Stimulated activated CD4-positive, alpha-beta T cell treated with anti-CD3 and anti-CD28 coated beads, TNF-alpha, amount 100 ng/mL, for 24 hours (primary cell): Measurements from ENCODE around the gene AJM1.
"Not testable (repeated sequence)": the region's sequence is repeated elsewhere in the genome, so short reads cannot be mapped to it uniquely, and the experiment has no call there.

ENCODE experiments used
- DNase-seq, 3 experiments: peaks; one replicate each; pipeline ENCODE4 v3.0.0-alpha.2; 2020; ENCODE audit warnings: low read depth in 3 of 3

AJM1 gene

DNA sequence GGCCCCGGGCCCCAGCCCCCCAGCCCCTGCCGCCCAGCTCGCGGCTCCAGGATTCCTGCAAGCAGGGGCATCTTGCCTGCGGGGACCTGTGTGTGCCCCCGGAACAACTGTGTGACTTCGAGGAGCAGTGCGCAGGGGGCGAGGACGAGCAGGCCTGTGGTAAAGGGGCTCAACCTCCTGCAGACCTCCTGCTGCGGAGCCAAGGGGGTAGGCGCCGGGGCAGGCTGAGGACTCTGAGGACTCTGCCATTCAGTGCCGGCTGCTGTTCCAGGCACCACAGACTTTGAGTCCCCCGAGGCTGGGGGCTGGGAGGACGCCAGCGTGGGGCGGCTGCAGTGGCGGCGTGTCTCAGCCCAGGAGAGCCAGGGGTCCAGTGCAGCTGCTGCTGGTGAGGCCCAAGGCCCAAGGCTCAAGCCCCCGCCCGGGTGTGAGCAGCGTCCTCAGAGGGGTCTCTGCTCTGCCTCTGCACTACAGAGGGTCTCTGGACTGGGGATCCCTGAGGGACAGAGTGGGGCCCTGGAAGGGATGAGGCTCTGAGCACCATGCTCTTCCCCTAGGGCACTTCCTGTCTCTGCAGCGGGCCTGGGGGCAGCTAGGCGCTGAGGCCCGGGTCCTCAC, 13.3 kb downstream of the AJM1 start:
- DNase-seq, result no peak

GRCh38 chr9:136856079-136856476, 13.8 kb downstream of the AJM1 start:
- no peak for DNase-seq

GRCh38 chr9:136856541-136857141, 14.4 kb downstream of the AJM1 start:
- no peak for DNase-seq

DNA sequence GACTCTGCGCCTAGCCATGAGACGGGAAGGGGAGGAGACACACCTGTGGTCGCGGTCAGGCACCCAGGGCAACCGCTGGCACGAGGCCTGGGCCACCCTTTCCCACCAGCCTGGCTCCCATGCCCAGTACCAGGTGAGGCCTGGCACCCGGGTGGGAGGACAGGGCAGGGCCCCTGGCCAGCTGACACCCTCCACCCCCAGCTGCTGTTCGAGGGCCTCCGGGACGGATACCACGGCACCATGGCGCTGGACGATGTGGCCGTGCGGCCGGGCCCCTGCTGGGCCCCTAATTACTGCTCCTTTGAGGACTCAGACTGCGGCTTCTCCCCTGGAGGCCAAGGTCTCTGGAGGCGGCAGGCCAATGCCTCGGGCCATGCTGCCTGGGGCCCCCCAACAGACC, 14.9 kb downstream of the AJM1 start:
- DNase-seq, result no peak

DNA sequence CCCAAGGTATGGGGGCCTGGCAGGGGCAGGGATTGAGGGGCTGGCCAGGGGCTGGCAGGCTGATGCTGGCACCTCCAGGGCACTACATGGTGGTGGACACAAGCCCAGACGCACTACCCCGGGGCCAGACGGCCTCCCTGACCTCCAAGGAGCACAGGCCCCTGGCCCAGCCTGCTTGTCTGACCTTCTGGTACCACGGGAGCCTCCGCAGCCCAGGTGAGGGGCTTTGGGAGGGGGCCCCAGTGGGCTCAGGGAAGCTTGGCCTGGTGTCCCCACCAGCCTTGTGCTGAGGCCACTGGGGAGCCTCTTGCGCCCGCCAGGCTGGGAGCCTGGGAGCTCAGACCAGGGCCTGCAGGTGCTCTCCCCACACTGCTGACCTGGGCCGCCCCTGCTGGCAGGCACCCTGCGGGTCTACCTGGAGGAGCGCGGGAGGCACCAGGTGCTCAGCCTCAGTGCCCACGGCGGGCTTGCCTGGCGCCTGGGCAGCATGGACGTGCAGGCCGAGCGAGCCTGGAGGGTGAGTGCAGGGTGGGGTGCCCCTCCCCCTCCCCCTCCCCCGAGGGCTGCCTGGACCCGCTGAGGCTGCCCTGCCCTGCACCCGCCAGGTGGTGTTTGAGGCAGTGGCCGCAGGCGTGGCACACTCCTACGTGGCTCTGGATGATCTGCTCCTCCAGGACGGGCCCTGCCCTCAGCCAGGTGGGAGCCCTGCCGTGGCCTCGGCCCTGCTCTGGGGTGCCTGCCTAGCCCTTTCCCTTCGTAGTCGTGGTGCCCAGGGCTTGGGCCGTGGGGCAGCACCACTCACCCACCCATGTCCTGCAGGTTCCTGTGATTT, 15.5 kb downstream of the AJM1 start:
- no peak for DNase-seq

GRCh38 chr9:136858452-136858843, 16.2 kb downstream of the AJM1 start:
- no peak for DNase-seq

- DNase-seq, result no peak
Observed at GRCh38 chr9:136858844-136859757, 16.8 kb downstream of the AJM1 start.

DNA sequence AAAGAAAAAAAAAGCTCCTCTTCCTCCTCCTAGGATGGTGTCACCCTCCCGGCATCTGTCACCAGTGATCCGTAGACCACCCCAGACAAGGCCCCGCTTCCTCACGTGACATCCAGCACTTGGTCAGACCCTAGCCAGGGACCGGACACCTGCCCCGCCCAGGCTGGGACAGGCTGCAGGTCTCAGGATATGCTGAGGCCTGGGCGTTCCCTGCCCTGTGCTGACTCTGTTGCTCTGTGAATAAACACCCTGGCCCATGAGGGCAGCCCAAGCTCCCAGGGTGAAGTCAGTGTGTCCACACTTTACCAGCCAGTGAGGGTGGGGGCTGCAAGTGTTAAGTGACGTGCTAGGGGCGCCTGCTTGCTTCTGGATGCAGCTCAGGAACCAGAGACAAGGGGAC, 18.3 kb downstream of the AJM1 start:
- DNase-seq, result no peak

GRCh38 chr9:136860933-136861873, 18.9 kb downstream of the AJM1 start:
- no peak for DNase-seq

DNA sequence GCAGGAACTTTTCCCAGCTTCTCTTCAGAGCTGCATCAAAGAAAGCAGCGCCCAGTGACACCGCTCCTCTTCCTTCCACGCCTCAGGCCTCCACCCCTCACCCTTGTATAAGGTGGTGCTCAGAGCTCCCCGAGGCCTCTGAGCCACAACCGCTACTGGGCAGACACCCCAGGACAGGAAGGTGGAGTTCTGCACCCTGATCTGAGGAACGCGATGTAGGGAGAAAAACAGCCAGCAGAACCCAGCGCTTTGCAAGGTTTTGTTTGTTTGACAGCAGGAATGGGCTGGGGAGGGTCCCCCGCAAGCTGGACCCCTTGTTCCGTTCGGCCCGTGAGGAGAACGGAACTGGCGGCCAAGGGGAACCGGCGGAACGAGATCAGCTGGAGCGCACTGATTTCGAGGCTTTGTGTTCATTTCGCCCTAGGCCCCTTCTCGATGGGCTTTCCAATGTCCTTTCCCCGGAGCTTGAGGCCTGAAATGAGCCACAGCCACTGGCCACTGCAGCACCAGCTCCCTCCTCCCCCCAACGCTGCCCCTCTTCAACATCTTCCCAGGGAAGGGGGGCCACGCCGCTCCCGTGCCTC, 19.7 kb downstream of the AJM1 start:
- no peak for DNase-seq

DNA sequence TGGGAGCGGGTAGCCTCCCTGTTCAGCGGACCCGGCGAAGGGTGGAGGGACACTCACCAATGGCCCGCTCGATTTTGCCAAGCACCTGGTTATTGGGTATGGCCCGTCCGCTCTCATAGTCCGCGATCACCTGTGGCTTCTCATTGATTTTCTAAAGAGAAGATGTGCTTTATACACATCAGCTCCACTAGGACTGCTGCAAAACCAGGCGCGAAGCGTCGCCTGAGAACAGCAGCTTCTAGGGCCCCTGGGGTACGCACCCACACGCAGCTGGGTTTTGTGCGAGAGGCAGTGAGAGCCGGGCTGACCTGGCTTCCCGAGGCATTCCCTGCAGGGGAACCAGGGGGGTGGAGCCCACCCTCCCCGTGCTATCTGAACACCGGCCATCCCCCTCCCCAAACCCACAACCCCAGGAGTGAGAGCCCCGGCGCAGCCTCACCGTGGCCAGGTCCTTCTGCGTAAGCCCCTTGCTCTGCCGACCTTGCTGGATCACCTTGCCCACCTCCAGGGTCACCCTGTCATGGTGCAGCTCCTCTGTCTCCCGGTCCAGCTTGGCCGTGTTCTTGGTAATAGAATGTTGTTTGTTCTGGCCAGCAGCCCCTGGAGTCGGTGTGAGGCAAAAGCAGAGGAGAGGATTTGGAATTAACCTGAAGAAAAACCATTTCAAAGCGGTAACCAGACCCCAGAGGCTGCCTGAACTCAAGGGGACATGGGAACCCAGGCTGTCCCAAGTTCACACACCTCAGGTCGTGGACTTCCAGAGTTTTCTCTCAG, 20.8 kb downstream of the AJM1 start:
- no peak for DNase-seq

GRCh38 chr9:136863623-136864273, 21.5 kb downstream of the AJM1 start:
- DNase-seq, result no peak

DNA sequence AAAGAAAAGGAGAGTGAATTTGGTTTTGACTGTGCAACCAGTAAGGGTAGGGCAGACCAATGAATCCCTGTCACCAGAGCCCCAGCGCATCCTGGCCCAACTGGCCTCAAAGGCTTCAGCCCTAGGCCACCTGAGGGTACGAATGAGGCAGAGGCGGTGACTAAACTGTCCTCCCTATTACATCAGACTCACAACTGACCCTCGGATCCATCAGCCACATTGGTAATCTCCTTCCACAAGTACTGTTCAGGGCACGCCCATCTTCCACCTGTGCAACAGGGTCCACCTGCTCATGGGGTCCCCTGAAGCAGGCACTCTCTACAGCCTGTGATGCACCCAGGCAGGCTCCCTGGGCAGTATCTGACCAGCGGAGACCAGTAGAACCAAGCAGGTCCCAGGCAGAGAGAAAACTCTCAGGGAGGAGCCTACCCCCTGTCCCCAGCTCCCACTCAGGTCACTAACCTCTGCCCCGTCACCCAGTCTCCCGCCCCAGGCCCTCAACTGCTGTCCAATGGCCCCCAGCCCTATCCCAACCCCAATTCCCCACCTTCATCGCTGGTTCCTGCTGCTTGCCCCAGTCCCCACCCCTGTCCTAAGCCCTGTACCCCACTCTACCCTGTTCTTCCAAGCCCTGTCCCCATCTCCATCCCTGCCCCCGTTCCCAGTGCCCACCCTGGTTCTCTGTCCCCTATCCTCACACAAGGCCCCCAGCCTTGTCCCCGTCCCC, 22.9 kb downstream of the AJM1 start:
- no peak for DNase-seq

- DNase-seq, result no peak
Observed at GRCh38 chr9:136865768-136866103, 23.5 kb downstream of the AJM1 start.

GRCh38 chr9:136866898-136867421, 24.7 kb downstream of the AJM1 start:
- not testable (repeated sequence) for DNase-seq

- DNase-seq, result no peak
Observed at GRCh38 chr9:136867480-136867879, 25.2 kb downstream of the AJM1 start.

DNA sequence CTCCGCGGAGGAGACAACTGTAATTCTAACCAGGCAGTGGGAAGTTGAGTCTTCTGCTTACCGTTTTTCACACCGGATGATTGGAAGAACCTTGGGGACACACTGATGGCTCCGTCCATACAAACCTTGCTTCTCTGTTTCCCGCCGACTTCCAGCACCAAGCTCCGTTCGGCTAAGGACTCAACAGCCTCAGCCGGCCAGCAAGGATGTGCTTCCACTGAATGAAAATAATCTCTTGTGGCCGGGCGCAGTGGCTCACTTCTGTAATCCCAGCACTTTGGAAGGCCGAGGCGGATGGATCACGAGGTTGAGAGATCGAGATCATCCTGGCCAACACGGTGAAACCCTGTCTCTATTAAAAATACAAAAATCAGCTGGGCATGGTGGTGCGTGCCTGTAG, 25.6 kb downstream of the AJM1 start:
- no peak for DNase-seq

DNA sequence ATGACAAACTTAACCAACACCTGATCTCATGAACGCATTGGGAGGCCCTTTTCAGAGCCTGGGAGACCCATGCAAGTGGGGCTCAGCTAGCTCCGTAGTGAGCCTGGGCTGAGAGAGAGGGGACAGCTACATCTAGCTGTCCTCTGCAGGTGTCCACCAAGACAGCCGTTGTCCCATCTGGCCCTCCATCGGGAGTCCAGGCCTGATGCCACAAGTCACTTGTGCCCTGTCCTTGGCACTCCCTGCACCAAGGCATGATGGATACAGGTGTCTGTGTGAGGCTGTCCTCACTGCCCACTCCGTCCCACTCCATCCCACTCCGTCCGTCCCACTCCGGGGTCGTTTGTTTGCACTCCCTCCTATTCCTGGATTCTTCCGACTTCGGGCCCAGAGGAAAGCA, 26.4 kb downstream of the AJM1 start:
- no peak for DNase-seq
